UCSD-AML1 (cell line): ENCODE data around the gene MTHFD1L.

Experiments
- DNase-seq: peaks from one replicate; lab custom pipeline; 2025; ENCODE audit not compliant: unreplicated experiment; lab: John Stamatoyannopoulos, UW

MTHFD1L gene

DNA sequence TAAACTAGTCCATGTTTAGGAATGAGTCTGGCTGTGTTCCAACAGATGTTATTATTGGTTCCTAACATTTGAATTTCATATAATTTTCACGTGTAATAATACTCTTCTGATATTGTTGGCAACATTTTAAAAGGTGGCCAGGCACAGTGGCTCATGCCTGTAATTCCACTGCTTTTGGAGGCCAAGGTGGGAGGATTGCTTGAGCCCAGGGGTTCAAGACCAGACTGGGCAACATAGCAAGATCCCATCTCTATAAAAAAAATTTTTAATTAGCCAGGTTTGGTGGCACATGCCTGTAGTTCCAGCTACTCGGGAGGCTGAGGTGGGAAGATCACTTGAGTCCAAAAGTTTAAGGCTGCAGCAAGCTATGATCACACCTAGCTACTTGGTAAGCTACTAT is 116.2 kb downstream of the MTHFD1L start:
- DNase-seq = no peak

GRCh38 chr6:150987371-150987828 is 121.9 kb downstream of the MTHFD1L start:
- no peak for DNase-seq

DNA sequence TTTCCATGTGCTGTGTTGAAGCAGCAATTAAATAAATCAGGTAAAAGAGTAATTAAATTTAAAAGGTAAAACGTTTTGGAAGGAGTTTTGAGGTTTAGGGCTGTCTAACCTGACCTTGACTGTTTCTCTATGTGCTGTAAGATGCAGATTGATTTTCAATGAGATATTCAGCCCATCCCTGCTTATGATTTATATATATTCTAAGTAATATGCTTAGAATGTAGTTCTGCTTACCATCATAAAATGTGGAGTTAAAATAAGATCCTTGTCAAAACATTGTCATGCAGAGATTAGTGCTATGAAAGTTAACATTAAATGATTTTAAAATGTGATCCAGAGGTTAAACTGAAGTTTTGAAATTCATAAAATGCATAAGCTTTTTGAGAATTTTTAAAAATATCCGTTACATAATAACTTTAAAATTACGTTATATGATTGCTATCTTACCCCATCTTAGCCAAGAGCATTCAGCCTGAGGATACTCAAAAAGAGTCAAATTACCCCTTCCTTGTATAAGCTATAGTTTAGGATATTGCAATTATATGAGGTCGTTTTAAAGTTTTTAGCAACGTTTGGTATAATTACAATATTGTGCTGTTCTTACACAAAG is 122.5 kb downstream of the MTHFD1L start:
- no peak for DNase-seq

GRCh38 chr6:150991487-150991886 is 126.0 kb downstream of the MTHFD1L start:
- no peak for DNase-seq

GRCh38 chr6:150992262-150992661 is 126.8 kb downstream of the MTHFD1L start:
- no peak for DNase-seq

GRCh38 chr6:150992703-150993102 is 127.2 kb downstream of the MTHFD1L start:
- no peak for DNase-seq

GRCh38 chr6:150993253-150993652 is 127.8 kb downstream of the MTHFD1L start:
- DNase-seq = no peak

GRCh38 chr6:150994026-150994425 is 128.5 kb downstream of the MTHFD1L start:
- no peak for DNase-seq

DNA sequence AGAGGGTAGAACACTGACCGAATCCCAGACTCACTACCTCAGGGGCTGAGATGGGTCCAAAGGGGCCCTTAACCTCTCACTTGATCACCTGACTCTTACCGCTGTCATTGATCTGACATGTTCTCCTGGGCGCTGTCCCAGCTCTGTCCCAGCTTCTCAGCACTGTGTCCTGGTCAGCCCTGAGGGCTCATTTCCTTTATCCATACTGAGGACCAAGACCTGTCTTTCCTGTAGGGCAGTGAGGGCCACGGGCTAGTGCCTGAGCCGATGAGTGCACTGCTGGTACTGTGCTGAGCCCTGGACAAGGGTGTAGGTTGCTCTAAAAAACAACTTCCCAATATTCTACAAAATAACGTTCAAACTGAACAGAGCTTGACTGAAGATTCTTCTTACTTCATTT is 131.5 kb downstream of the MTHFD1L start:
- no peak for DNase-seq

DNA sequence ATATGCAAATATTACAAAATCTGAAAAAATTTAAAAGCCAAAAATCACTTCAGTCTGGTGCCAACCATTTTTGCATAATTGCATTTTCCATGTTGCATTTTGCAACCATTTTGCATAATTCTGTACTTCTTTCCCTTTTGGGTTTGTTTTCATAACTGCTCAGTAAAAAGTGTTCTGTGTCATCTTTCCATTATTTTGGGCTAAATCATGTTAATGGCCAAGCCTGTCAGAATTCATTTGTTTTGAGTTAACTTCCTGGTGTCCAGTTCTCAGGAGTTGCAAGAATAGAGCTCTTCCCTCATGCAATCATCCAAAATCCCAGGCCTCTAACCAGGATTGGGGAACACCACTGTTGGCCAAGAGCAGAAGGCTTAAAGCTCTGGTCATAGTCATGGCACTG is 133.6 kb downstream of the MTHFD1L start:
- DNase-seq = no peak

- no peak for DNase-seq
Observed at GRCh38 chr6:150999576-150999975, 134.1 kb downstream of the MTHFD1L start.

DNA sequence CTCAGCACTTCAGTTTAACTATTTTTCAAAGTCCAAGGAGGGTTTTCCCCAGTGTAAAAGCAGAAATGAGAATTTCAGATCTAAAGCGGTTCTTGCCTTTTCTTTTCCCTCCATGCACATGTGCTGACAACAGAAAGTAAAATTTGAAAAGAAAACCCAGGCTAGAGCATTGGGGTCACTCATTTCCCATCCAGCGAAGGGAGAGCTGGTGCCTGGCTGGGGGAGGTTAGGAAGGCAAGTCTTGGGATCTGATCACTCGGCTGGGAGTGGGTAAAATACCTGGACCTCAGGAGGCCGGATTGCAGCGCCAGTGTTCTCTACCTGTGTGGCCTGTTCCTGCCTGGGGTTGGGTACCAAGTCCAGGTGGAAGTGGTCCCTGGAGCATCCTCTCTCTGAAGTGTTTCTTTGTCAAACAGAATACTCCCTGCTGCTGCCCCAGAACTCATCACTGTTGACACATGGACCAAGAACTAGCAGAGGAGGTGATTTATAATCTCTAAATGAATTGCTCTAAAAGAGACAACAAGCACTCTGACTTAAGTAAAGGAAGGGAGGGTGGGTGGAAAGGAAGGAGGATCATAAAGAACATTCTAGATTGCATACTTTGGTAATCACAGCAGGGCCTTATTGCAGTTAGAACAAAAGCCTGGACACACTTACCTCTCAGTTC is 136.0 kb downstream of the MTHFD1L start:
- no peak for DNase-seq

GRCh38 chr6:151002057-151002450 is 136.6 kb downstream of the MTHFD1L start:
- no peak for DNase-seq

GRCh38 chr6:151002491-151002935 is 137.0 kb downstream of the MTHFD1L start:
- no peak for DNase-seq

DNA sequence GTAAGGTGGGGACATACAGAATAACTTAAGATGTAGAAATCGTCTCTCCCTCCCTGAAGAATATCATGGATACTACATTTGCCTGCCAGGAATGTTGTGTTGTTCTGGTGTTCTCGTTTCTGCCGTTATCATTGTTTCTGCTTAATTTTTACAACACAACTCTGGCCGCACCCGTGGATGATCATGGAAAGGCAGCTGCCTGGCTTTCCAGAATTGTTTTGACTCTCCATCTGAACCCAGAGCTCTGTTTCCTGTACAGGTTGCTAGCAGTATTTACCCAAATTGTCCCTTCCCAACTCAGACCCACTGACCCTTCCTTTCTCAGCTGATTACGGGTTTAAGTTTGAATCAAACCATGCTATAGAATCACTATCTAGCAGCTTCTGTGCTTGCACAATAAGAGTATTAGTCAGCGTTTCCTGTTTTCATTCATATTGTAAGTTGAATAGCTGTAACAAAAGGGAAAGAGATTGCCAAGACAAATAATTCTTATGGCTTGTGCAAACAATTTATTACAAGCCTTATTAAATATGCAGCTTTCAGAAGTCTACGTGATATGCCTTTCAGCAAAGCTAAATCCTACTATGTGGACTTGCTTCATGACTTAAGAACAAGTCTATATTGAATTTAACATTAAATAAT is 139.0 kb downstream of the MTHFD1L start:
- DNase-seq = no peak

GRCh38 chr6:151005164-151005563 is 139.7 kb downstream of the MTHFD1L start:
- no peak for DNase-seq

GRCh38 chr6:151005896-151006632 is 140.6 kb downstream of the MTHFD1L start:
- peak; percentile 66 for DNase-seq

- no peak for DNase-seq
Observed at GRCh38 chr6:151007076-151007475, 141.6 kb downstream of the MTHFD1L start.

DNA sequence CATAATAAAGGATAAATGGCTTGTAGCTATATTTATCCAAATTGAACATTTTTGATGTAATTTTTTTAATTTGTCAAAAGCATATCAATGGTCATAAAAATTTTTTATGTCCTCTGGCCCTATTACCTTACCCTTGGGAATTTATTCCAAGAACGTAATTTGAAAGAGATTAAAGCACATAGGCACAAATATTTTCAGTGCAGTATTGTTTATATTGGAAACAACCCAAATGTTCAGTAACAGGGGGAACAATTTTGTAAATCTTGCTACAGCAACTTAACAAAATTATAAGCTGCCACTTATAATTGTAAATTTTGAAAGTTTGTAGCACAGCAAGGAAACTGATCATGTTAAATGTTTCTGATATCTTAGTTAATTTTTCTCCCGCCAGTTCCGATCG is 142.4 kb downstream of the MTHFD1L start:
- DNase-seq = no peak

- DNase-seq = no peak
Observed at GRCh38 chr6:151008425-151008824, 142.9 kb downstream of the MTHFD1L start.

- DNase-seq = no peak
Observed at GRCh38 chr6:151009576-151009975, 144.1 kb downstream of the MTHFD1L start.

GRCh38 chr6:151010071-151010470 is 144.6 kb downstream of the MTHFD1L start:
- DNase-seq = no peak
